Cerebellar cortex (tissue), 1 donor: ENCODE data around the gene ZSCAN9.
A peak's percentile ranks its signal among the peaks of the same experiment; 100 is the strongest.

Experiments
- DNase-seq: peaks from one replicate; pipeline ENCODE4 v3.0.0-alpha.2; 2015; ENCODE audit warnings: low spot score

Gene ZSCAN9

GRCh38 chr6:28266962-28267694 is 42.1 kb downstream of the ZSCAN9 start, which contains the start of gene ZSCAN26:
ZSCAN26 (plus strand) TSS chr6:28267143; CDS start chr6:28271920, 4,777 bp downstream.
- peak; percentile 93 for DNase-seq

GRCh38 chr6:28267695-28268059 is 42.6 kb downstream of the ZSCAN9 start:
- DNase-seq, result no peak

DNA sequence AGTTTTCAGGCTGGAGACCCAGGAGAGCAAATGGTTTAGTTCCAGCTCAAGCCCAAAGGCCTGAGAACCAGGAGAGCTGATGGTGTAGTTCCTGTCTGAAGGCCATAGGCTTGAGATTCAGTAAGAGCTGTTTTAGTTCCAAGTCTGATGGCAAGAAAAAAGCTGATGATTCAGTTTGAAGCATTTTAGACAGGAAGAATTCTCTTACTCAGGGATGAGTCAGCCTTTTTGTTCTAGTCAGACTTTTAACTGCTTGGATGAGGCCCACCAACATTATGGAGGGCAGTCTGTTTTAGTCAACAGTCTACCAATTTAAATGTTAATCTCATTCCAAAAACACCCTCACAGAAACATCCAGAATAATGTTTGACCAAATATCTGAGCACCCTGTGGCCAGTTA is 44.4 kb downstream of the ZSCAN9 start:
- DNase-seq, result no peak

DNA sequence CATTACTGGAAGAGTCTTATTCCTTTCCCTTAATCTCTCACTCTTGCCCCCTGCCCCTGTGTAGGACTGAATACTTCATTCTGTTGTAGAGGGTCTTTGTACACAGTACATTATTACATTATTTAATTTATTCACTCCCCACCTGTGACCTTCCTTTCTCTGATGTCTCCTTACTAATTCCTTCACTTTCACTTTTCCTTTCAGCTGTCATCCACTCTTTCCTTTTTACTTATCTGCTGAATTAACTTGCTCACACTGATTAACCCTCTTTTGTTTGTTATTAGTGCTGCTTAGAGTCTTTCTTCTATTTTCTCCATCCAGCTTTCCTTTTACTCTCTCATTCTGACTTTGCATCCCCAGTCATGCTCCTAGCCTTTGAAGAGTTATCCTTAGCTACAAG is 49.8 kb downstream of the ZSCAN9 start:
- DNase-seq, result no peak

DNA sequence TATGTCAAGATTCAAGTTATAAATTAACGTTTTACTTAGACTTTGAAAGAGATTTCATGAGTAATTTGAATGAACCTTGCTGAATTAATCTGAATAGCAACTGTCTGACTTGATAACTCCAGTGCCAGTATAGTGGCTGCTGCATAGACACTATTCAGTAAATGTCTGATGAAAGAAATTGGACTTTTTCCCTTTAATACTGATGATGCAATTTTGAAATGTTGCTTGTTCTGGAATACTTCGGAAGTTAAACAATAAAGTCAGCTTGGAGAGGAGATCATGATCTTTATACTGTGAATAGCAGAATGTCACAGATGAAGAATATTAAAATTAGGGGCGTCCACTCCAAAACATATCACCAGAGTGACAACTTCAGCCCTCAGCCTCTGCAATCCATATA is 52.7 kb downstream of the ZSCAN9 start:
- no peak for DNase-seq

DNA sequence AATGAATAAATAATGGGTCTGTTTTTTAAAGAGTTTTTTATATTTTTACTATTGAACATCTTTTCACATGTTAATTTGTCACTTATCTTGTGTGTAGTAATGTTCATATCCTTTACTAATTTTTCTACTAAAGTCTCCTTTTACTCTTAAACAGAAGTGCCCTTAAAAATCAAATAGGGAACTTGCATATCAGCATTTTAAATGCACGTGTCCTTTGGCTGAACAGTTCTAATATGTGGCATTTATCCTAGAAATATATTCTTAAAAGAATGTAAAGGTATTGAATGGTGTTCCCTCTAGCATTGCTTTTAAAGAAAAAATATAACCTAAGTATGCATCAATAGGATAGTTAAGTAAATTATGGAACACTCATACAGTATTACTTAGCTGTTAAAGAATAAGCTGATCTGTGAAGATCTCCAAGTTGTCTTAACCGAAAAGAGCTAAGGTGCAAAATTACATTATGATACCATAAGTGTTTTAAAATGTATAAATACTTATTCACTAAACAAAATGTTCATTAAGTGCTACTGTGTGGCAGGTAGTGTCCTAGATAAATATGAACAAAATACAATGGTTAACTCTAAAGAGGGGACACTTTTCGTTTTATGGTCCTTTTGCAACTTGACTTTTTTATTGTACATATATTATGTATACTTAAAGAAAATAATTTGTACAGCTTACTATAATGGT is 55.7 kb downstream of the ZSCAN9 start:
- DNase-seq, result peak; percentile 8

- peak; percentile 78 for DNase-seq
Measured at GRCh38 chr6:28281288-28282064, 56.4 kb downstream of the ZSCAN9 start, which contains the start of gene PGBD1. PGBD1 (plus strand) TSS chr6:28281572; CDS start chr6:28283814, 2,242 bp downstream.

- DNase-seq, result no peak
Measured at GRCh38 chr6:28282926-28283325, 57.9 kb downstream of the ZSCAN9 start.
